NCI-H69 (cell line): ENCODE measurements around the gene APC2.

Experiments
- DNase-seq: peaks from one replicate; lab custom pipeline; 2025; lab: John Stamatoyannopoulos, UW

Gene APC2

GRCh38 chr19:1466018-1466460 lies 16.1 kb downstream of the APC2 start:
- no peak for DNase-seq

- no peak for DNase-seq
Measured at GRCh38 chr19:1466461-1467214, 16.7 kb downstream of the APC2 start.

- no peak for DNase-seq
Measured at GRCh38 chr19:1467215-1467489, 17.2 kb downstream of the APC2 start.

DNA sequence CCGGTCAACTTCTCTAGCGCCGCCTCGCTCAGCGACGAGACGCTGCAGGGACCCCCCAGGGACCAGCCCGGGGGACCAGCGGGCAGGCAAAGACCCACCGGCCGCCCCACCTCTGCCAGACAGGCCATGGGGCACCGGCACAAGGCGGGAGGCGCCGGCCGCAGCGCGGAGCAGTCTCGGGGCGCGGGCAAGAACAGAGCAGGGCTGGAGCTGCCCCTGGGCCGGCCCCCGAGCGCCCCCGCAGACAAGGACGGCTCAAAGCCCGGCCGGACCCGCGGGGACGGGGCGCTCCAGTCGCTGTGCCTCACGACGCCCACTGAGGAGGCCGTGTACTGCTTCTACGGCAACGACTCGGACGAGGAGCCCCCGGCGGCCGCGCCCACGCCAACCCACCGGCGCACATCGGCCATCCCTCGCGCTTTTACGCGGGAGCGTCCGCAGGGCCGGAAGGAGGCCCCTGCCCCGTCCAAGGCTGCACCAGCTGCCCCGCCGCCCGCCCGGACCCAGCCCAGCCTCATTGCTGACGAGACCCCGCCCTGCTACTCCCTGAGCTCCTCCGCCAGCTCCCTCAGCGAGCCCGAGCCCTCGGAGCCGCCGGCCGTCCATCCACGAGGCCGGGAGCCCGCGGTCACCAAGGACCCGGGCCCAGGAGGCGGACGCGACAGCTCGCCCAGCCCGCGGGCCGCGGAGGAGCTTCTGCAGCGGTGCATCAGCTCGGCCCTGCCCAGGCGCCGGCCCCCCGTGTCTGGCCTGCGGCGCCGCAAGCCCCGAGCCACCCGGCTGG lies 17.8 kb downstream of the APC2 start:
- no peak for DNase-seq

DNA sequence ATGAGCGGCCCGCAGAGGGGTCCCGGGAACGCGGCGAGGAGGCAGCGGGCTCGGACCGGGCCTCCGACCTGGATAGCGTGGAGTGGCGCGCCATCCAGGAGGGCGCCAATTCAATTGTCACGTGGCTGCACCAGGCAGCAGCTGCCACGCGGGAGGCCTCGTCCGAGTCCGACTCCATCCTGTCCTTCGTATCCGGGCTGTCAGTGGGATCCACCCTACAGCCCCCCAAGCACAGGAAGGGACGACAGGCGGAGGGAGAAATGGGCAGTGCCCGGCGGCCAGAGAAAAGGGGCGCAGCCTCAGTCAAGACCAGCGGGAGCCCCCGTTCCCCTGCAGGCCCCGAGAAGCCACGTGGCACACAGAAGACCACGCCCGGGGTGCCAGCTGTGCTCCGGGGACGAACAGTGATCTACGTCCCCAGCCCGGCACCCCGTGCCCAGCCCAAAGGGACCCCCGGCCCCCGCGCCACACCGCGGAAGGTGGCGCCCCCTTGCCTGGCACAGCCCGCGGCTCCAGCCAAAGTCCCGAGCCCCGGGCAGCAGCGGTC lies 18.4 kb downstream of the APC2 start:
- DNase-seq, result no peak

GRCh38 chr19:1468821-1469254 lies 18.9 kb downstream of the APC2 start:
- DNase-seq, result no peak

- no peak for DNase-seq
Measured at GRCh38 chr19:1469255-1470054, 19.5 kb downstream of the APC2 start.

- no peak for DNase-seq
Measured at GRCh38 chr19:1470055-1470304, 20.1 kb downstream of the APC2 start.

DNA sequence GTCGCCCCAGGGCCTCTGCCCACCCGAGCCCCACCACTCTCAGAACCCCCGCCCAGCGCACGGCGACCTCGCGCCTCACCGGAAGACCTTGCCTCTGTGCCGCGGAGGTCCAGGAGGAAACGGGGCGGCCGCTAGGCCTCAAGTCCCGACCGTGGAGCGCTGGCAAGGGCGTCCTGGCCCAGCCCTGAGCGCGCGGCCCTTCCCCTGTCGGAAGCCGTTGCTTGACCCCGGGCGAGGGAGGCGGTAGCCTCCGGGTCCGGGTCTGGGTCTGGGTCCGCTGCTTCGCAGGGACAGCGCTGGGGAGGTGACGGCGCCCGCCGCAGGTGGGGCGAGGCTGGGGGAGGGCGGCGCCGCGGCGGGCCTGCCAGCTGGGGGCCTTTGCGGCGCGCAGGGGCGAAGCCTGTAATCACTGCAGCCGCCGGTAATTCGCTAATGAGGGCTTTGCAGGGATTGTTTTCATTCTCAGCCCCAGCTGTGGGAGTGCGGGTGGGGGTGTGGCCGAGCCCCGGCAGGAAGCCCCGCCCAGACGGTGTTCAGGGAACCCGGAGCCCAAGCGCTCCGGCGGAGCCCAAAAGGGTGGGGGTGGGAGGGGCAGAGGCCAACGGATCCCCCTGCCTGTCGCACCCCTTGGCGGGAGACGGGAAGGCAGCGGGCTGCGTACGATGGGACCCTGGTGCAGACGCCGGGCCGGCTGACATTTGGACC lies 20.5 kb downstream of the APC2 start:
- DNase-seq, result peak; percentile 96

DNA sequence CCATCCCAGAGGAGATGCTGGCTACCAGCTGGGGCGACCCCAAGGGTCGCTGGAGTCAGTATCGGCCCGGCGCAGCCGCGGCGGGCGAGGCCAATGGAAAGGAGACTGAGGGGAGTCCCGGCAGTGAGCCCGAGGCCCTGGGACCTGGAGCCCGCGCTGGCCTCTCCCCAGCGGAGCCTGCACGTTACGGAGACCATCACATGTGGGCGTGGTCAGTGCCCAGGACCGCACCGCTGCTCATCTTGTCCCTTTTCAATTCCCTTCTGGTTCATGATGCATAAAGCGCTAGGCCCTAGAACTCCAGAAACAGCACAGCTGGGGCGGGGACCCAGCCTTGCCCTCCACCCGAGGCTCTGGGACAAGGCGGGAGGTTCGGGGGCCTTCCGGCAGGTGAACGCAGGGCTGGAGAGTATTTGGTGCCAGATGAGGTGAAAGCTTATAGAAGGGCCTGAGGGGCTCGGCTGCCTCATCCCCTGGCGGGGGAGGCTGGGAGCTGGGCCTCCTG lies 21.1 kb downstream of the APC2 start:
- peak; percentile 70 for DNase-seq

- peak; percentile 44 for DNase-seq
Measured at GRCh38 chr19:1471515-1472160, 21.7 kb downstream of the APC2 start.

DNA sequence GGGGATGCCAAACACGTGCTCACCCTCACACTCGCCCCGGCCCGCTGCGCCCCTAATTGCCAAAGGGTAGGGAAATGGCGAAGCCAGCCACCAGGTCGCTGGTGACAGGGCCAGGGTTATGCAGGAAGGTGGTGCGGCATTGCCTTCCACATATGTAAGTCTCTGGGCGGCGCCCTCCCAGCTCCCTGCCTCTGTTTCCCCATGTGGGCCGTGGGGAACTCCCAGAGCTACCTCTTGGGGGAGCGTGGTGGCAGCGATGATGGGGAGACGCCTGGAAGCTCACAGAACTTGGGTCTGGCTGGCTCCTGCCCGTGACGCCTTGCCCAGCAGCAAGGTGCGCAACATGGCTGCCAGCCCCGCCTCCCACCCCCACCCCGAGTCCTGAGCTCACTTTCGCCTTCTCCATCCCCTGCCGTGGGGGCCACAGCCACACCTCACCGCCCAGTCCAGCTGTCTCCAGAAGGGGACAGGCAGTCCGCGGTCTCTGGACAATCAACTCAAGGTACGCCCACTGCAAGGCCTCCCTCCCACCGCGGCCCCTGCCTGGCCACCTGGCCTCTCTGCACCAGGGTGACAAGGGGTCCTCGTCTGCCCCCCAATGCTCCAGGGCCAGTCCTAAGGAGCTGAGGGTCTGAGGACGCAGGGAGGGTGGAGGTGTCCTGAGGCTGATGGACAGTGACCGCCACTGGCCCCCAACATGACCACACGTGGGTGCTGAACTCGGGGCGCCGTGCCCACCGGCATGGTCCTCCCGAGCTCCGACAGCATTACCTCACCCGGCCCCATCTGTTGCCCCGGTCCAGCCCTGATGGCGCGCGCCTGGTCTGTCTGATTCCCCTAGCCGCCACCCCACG lies 22.5 kb downstream of the APC2 start:
- DNase-seq, result peak; percentile 60

DNA sequence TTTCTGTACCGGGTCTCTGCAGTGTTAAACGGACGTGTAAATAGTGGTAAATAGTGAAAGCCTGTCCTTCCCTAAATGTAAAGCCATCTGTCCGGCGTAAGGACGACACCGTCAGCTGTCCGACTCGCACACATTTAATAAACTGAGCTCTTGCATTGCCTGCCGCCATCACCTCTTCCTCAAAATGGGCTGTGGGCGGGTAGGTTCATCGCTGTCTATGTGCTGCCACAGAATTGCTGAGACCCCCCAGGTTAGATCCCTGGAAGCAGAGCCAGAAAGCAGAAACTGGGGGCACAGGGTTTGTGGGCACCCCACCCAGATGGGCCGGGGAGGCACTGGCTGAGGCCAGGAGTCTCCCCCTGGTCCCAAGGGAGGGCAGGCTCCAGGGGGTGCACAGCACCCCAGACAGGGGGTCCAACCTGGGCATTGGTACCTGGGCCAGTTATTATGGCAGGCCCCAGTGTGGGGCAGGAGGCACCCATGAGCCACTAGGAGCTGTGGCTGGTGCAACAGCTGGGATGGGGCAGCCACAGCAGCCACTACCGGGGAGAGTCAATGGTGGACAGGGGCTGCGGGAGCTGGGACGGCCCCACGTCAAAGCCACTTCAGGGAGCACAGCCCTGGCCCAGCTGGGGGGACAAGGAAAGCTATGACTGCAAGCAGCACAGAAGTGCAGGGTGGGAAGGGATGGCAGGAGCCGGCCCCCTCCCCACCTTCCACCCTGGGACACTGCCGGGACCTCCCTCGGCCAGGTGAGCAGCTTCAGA lies 23.3 kb downstream of the APC2 start:
- no peak for DNase-seq

- no peak for DNase-seq
Measured at GRCh38 chr19:1474011-1474764, 24.3 kb downstream of the APC2 start.

DNA sequence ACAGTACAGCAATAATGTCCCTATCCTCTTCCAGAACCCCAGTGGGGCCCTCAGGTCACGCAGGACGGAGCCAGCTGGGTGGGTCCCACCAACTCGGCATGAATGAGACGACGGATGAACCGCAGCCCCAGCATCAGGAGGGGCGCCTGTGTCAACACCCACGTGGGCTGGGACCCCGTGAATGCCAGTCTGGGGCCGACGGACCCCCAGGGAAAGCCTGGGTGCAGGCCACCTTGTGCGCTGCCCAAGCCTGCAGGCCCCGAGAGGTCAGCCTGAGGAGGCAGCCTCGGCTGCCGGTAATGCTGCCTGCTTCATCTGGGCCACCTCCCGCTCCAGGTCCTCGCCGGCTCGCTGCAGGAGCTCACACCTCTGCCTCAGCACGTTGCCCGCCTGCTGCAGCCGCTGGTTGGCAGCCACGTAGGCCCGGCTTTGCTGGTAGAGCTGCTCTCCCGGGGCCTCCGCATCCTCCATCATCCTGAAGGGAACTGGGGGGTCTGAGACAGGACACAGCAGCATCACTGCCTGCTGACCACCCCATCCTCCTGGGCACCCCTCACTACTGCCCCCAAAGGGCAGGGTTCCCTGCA lies 24.9 kb downstream of the APC2 start:
- DNase-seq, result no peak

GRCh38 chr19:1475751-1476437 lies 26.0 kb downstream of the APC2 start:
- no peak for DNase-seq

DNA sequence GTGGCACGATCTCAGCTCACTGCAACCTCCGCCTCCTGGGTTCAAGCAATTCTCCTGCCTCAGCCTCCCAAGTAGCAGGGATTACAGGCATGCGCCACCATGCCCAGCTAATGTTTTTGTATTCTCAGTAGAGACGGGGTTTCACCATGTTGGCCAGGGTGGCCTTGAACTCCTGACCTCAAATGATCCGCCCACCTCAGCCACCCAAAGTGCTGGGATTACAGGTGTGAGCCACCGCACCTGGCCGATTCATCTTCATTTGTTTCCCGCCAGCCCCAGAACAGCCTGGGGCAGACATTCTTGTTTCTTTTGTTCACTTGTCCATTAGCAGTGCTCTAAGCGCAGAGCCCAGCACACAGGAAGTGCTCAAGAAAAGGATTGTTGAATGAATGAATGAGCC lies 27.1 kb downstream of the APC2 start:
- peak; percentile 26 for DNase-seq
